ENCODE data around the gene PNISR.

PNISR gene

GRCh38 chr6:99424761-99425646 lies at the start of gene PNISR:
PNISR (minus strand) TSS chr6:99425308; CDS start chr6:99414659, 10,649 bp downstream.
- peaks cover 15% of the 10 kb centered on the region for H3K4me1 ChIP-seq (ENCODE audit: low read length)
- no peak for TF ChIP-seq CTCF (IDR thresholded peaks at IDR 0.05; ENCODE audit: low read length)
- no peak for TF ChIP-seq EZH2phosphoT487 (IDR thresholded peaks at IDR 0.05; ENCODE audit: low read length)
- TF ChIP-seq EZH2 (optimal IDR thresholded peaks at IDR 0.05; ENCODE audit: low read depth, low read length), result no peak
- no peaks in the 10 kb centered on the region for H3K36me3 ChIP-seq (replicated peaks; ENCODE audit: insufficient read depth, low read length)

GRCh38 chr6:99473730-99474129 lies 48.6 kb upstream of the PNISR start:
- no peak for DNase-seq
- Histone ChIP-seq H3F3A (ENCODE audit: insufficient read depth, low read length) (no peaks in the 10 kb centered on the region), H3K27ac (ENCODE audit: low read length) (no peak overlapping the region), H4K20me1 (ENCODE audit: insufficient read depth, low read length) (no peaks in the 10 kb centered on the region), H3K9me2 (replicated peaks; ENCODE audit: insufficient read depth, low read length) (no peaks in the 10 kb centered on the region), H2AFZ (ENCODE audit: low read length) (no peak overlapping the region), H3K4me3 (ENCODE audit: low read length) (no peak overlapping the region), H3K79me2 (ENCODE audit: low read length) (no peaks in the 10 kb centered on the region), H3K4me2 (ENCODE audit: low read depth, low read length) (no peak overlapping the region), H3K4me1 (ENCODE audit: low read length) (no peaks in the 10 kb centered on the region), H3K9me3 (replicated peaks; ENCODE audit: insufficient read depth, low read length) (no peaks in the 10 kb centered on the region), H3K9ac (ENCODE audit: low read length) (no peak overlapping the region), H3K27me3 (replicated peaks; ENCODE audit: insufficient read depth, low read length) (no peaks in the 10 kb centered on the region), H3K36me3 (replicated peaks; ENCODE audit: insufficient read depth, low read length) (no peaks in the 10 kb centered on the region)
- no peak for TF ChIP-seq EZH2 (optimal IDR thresholded peaks at IDR 0.05; ENCODE audit: low read depth, low read length)
- no peak for TF ChIP-seq CTCF (IDR thresholded peaks at IDR 0.05; ENCODE audit: low read length)
- TF ChIP-seq EZH2phosphoT487 (IDR thresholded peaks at IDR 0.05; ENCODE audit: low read length), result no peak

More at GRCh38 chr6:99424761-99425646, at the start of gene PNISR:
- Histone ChIP-seq H3K4me2 (ENCODE audit: low read depth, low read length) (peak within 1 kb of the TSS; percentile 61), H3F3A (ENCODE audit: insufficient read depth, low read length) (peaks cover 9% of the 10 kb centered on the region), H3K27ac (ENCODE audit: low read length) (peak within 1 kb of the TSS; percentile 92), H3K9me2 (replicated peaks; ENCODE audit: insufficient read depth, low read length) (no peaks in the 10 kb centered on the region), H4K20me1 (ENCODE audit: insufficient read depth, low read length) (peaks cover 38% of the 10 kb centered on the region), H3K4me3 (ENCODE audit: low read length) (peak within 1 kb of the TSS; percentile 94), H3K79me2 (ENCODE audit: low read length) (peaks cover 55% of the 10 kb centered on the region), H3K27me3 (replicated peaks; ENCODE audit: insufficient read depth, low read length) (no peaks in the 10 kb centered on the region), H3K9ac (ENCODE audit: low read length) (peak within 1 kb of the TSS; percentile 91), H2AFZ (ENCODE audit: low read length) (peak within 1 kb of the TSS; percentile 87), H3K9me3 (replicated peaks; ENCODE audit: insufficient read depth, low read length) (no peaks in the 10 kb centered on the region)
- DNase-seq, result peak; percentile 98

GRCh38 chr6:99471638-99472037 lies 46.5 kb upstream of the PNISR start:
- H3K4me3 ChIP-seq (ENCODE audit: low read length), result no peak overlapping the region
- H3K9me2 ChIP-seq (replicated peaks; ENCODE audit: insufficient read depth, low read length), result no peaks in the 10 kb centered on the region
- H3K4me1 ChIP-seq (ENCODE audit: low read length), result no peaks in the 10 kb centered on the region
- H3F3A ChIP-seq (ENCODE audit: insufficient read depth, low read length), result no peaks in the 10 kb centered on the region
- H3K4me2 ChIP-seq (ENCODE audit: low read depth, low read length), result no peak overlapping the region
- H3K9me3 ChIP-seq (replicated peaks; ENCODE audit: insufficient read depth, low read length), result no peaks in the 10 kb centered on the region
- no peak for DNase-seq
- no peaks in the 10 kb centered on the region for H3K79me2 ChIP-seq (ENCODE audit: low read length)
- TF ChIP-seq EZH2 (optimal IDR thresholded peaks at IDR 0.05; ENCODE audit: low read depth, low read length), result no peak
- no peak for TF ChIP-seq CTCF (IDR thresholded peaks at IDR 0.05; ENCODE audit: low read length)
- no peak for TF ChIP-seq EZH2phosphoT487 (IDR thresholded peaks at IDR 0.05; ENCODE audit: low read length)
- H3K27me3 ChIP-seq (replicated peaks; ENCODE audit: insufficient read depth, low read length), result no peaks in the 10 kb centered on the region
- H2AFZ ChIP-seq (ENCODE audit: low read length), result no peak overlapping the region
- no peak overlapping the region for H3K27ac ChIP-seq (ENCODE audit: low read length)
- H4K20me1 ChIP-seq (ENCODE audit: insufficient read depth, low read length), result no peaks in the 10 kb centered on the region
- no peaks in the 10 kb centered on the region for H3K36me3 ChIP-seq (replicated peaks; ENCODE audit: insufficient read depth, low read length)
- no peak overlapping the region for H3K9ac ChIP-seq (ENCODE audit: low read length)
